Testis (tissue), 2 donors: ENCODE data around the gene ASMTL.

Experiments
- CTCF ChIP-seq, 3 experiments: fragments of 450-650 bp in 2 of 3; fragments of 200-600 bp in 1 of 3; sonication (generic) in 1 of 3; IDR thresholded peaks; one replicate each; pipeline ENCODE4 v1.5.1; 2016 to 2019; ENCODE audit warnings: antibody characterized with exemption in 3 of 3, mild to moderate bottlenecking in 2 of 3, moderate library complexity in 1 of 3
- POLR2A ChIP-seq: fragments of 450-650 bp; IDR thresholded peaks from one replicate; pipeline ENCODE4 v1.6.1; 2017; ENCODE audit warnings: antibody characterized with exemption, mild to moderate bottlenecking, moderate library complexity

- no peak for TF ChIP-seq POLR2A
- no peak for TF ChIP-seq CTCF (IDR thresholded peaks at IDR 0.05)
Observed at GRCh38 chrX:1420371-1420770, 32.3 kb downstream of the ASMTL start.
